GM19395 (cell line): ENCODE data around the gene LILRA1.
"Not testable (repeated sequence)": the region's sequence is repeated elsewhere in the genome, so short reads cannot be mapped to it uniquely, and the experiment has no call there.

Experiments used
- ATAC-seq: cut with Tn5 transposase; IDR thresholded peaks from one replicate; pipeline ENCODE4 v1.9.1; 2021; ENCODE audit warnings: mild to moderate bottlenecking, moderate library complexity; ENCODE audit not compliant: unreplicated experiment

The LILRA1 gene

GRCh38 chr19:54593445-54593844, at the start of gene LILRA1:
TSS of gene LILRA1 (plus strand) at chr19:54593632. CDS start at chr19:54594245, 613 bp downstream.
- ATAC-seq: not testable (repeated sequence)

- no peak for ATAC-seq
These were observed 44.6 kb upstream of the LILRA1 start for GRCh38 chr19:54548806-54549205.

- ATAC-seq: no peak
These were observed 44.2 kb upstream of the LILRA1 start for GRCh38 chr19:54549224-54549623.

- ATAC-seq: no peak
These were observed 42.1 kb upstream of the LILRA1 start for GRCh38 chr19:54551293-54551692.

GRCh38 chr19:54551950-54552912, 41.2 kb upstream of the LILRA1 start:
- no peak for ATAC-seq

GRCh38 chr19:54552913-54553310, 40.5 kb upstream of the LILRA1 start:
- no peak for ATAC-seq

GRCh38 chr19:54554006-54554405, 39.4 kb upstream of the LILRA1 start:
- no peak for ATAC-seq

- ATAC-seq: no peak
These were observed 38.5 kb upstream of the LILRA1 start for GRCh38 chr19:54554896-54555295.

- ATAC-seq: no peak
These were observed 37.2 kb upstream of the LILRA1 start for GRCh38 chr19:54556194-54556593.

GRCh38 chr19:54558339-54558738, 35.1 kb upstream of the LILRA1 start:
- no peak for ATAC-seq

- ATAC-seq: no peak
These were observed 32.5 kb upstream of the LILRA1 start for GRCh38 chr19:54560881-54561385.

GRCh38 chr19:54561840-54562239, 31.6 kb upstream of the LILRA1 start:
- ATAC-seq: no peak

- ATAC-seq: not testable (repeated sequence)
These were observed 30.2 kb upstream of the LILRA1 start for GRCh38 chr19:54563206-54563605.

GRCh38 chr19:54570316-54570715, 23.1 kb upstream of the LILRA1 start:
- no peak for ATAC-seq

GRCh38 chr19:54571715-54572615, 21.5 kb upstream of the LILRA1 start:
- ATAC-seq: not testable (repeated sequence)

GRCh38 chr19:54572696-54573311, 20.6 kb upstream of the LILRA1 start:
- ATAC-seq: no peak

GRCh38 chr19:54573330-54573872, 20.0 kb upstream of the LILRA1 start, which contains the start of gene LILRA2:
TSS of gene LILRA2 (plus strand) at chr19:54573790. CDS start at chr19:54573879, 89 bp downstream.
- no peak for ATAC-seq

- no peak for ATAC-seq
These were observed 19.4 kb upstream of the LILRA1 start for GRCh38 chr19:54574051-54574450.

GRCh38 chr19:54574527-54575056, 18.8 kb upstream of the LILRA1 start:
- no peak for ATAC-seq

GRCh38 chr19:54575205-54575604, 18.2 kb upstream of the LILRA1 start:
- ATAC-seq: not testable (repeated sequence)
